K562 (cell line): ENCODE data around the gene BANP. TPM values are rescaled to one million over a fixed set of nuclear protein-coding genes. Genes with fewer than 3 reads are reported as not detected.

ENCODE experiments used
- ATAC-seq: fragments of 200-7000 bp; cut with Tn5 transposase; 3 replicates; pipeline ENCODE4 v1.9.1; 2020; ENCODE audit warnings: moderate library complexity
- BruUV-seq: library from RNA; stranded (reverse); fragments of 400-500 nt; replicated peaks from 2 replicates; lab custom pipeline; 2021; lab: Mats Ljungman, UMichigan
- CTCF ChIA-PET: fragments of 300-600 bp; formaldehyde crosslinking; extraction: SDS; loops from one replicate; lab custom pipeline; 2021; ENCODE audit warnings: low intra/inter-chr PET ratio; lab: Yijun Ruan, JAX
- POLR2A ChIA-PET: fragments of 300-600, 350-650 bp; sonication (Branson Sonifier 250); formaldehyde crosslinking; extraction: SDS; loops from one replicate; lab custom pipeline; 2021; ENCODE audit warnings: antibody characterized with exemption, inconsistent platforms; lab: Yijun Ruan, JAX
- DNase-seq, 4 experiments: peaks; one replicate each; pipeline versions ENCODE4 v3.0.0 to v3.0.0-alpha.2; 2011 to 2018; ENCODE audit warnings: low spot score in 3 of 4, mixed read lengths in 3 of 4; ENCODE audit errors: extremely low read depth in 1 of 4
- FAIRE-seq: peaks from 2 replicates; lab custom pipeline; 2011; peaks lifted over from hg19 to GRCh38; lab: Jason Lieb, UNC
- H2AFZ ChIP-seq: 2 replicates; pipeline ENCODE4 v1.6.0; 2011; ENCODE audit warnings: low read depth, low read length, control low read depth, inconsistent platforms
- H3K27ac ChIP-seq: fragments of 200-600 bp; 3 replicates; pipeline ENCODE4 v1.8.0; 2011; ENCODE audit warnings: low read depth, mild to moderate bottlenecking, control low read depth, inconsistent platforms, low read length, moderate library complexity, mixed read lengths; ENCODE audit errors: extremely low read depth
- H3K27me3 ChIP-seq, 2 experiments: fragments of 300-600 bp in 1 of 2; 2 replicates in 1 of 2; 3 replicates in 1 of 2; pipeline versions ENCODE4 v1.6.0 to v1.8.0; 2011; ENCODE audit warnings: inconsistent platforms in 2 of 2, low read length in 2 of 2, mild to moderate bottlenecking in 1 of 2, mixed read lengths in 1 of 2, moderate library complexity in 1 of 2; ENCODE audit not compliant: control insufficient read depth in 2 of 2, insufficient read depth in 2 of 2
- H3K36me3 ChIP-seq: fragments of 300-600 bp; 3 replicates; pipeline ENCODE4 v1.8.0; 2011; ENCODE audit warnings: mild to moderate bottlenecking, low read length, inconsistent platforms; ENCODE audit not compliant: control insufficient read depth, insufficient read depth
- H3K4me1 ChIP-seq, 2 experiments: fragments of 200-600 bp in 1 of 2; replicated peaks in 1 of 2; 2 replicates in 1 of 2; 3 replicates in 1 of 2; pipeline versions ENCODE4 v1.5.1 to v1.8.0; 2011; ENCODE audit warnings: inconsistent platforms in 2 of 2, low read length in 2 of 2, mild to moderate bottlenecking in 1 of 2, mixed read lengths in 1 of 2, moderate library complexity in 1 of 2; ENCODE audit not compliant: control insufficient read depth in 2 of 2, insufficient read depth in 2 of 2
- H3K4me2 ChIP-seq: 2 replicates; pipeline ENCODE4 v1.6.1; 2011; ENCODE audit warnings: low read length, control low read depth, inconsistent platforms, mixed read lengths; ENCODE audit not compliant: insufficient read depth
- H3K4me3 ChIP-seq: fragments of 200-600 bp; sonication (generic), shearing (Covaris generic); 2 replicates; pipeline ENCODE4 v1.5.1; 2016; ENCODE audit warnings: control low read depth, inconsistent platforms
- H3K79me2 ChIP-seq: fragments of 200-600 bp; 3 replicates; pipeline ENCODE4 v1.8.0; 2011; ENCODE audit warnings: low read length, inconsistent platforms; ENCODE audit not compliant: control insufficient read depth, insufficient read depth
- H3K9ac ChIP-seq, 2 experiments: 2 replicates each; pipeline versions ENCODE4 v1.6.0 to v1.6.1; 2011; ENCODE audit warnings: low read depth in 2 of 2, low read length in 2 of 2, control low read depth in 1 of 2, inconsistent platforms in 1 of 2, mild to moderate bottlenecking in 1 of 2, mixed read lengths in 1 of 2; ENCODE audit not compliant: insufficient read depth in 1 of 2
- H3K9me1 ChIP-seq: one replicate; pipeline ENCODE4 v1.6.0; 2011; ENCODE audit warnings: inconsistent platforms, mild to moderate bottlenecking, low read length, moderate library complexity; ENCODE audit not compliant: control insufficient read depth, insufficient read depth
- H3K9me3 ChIP-seq: replicated peaks from 2 replicates; pipeline ENCODE4 v1.5.1; 2011; ENCODE audit warnings: low read depth, low read length, inconsistent platforms; ENCODE audit not compliant: control insufficient read depth, insufficient read depth
- H4K20me1 ChIP-seq: replicated peaks from 2 replicates; pipeline ENCODE4 v1.6.1; 2011; ENCODE audit warnings: low read length, inconsistent platforms, mixed read lengths; ENCODE audit not compliant: control insufficient read depth, insufficient read depth
- ARID3B ChIP-seq: fragments of 250-450 bp; sonication (Bioruptor Pico); IDR thresholded peaks from 2 replicates; pipeline ENCODE4 v1.4.0; 2020; ENCODE audit warnings: borderline replicate concordance
- CCNT2 ChIP-seq: IDR thresholded peaks from 2 replicates; pipeline ENCODE4 v1.6.1; 2011; ENCODE audit warnings: borderline replicate concordance, low read depth, mild to moderate bottlenecking, moderate library complexity, mixed read lengths, low read length; ENCODE audit not compliant: insufficient read length; ENCODE audit errors: extremely low read depth
- CREB5 ChIP-seq: fragments of 250-450 bp; sonication (Bioruptor Pico); IDR thresholded peaks from 2 replicates; pipeline ENCODE4 v1.5.0; 2020; ENCODE audit warnings: mild to moderate bottlenecking
- MCM2 ChIP-seq: fragments of 450-650 bp; IDR thresholded peaks from 2 replicates; pipeline ENCODE4 v1.6.1; 2017; ENCODE audit warnings: low read depth, mild to moderate bottlenecking
- PRPF4 ChIP-seq: fragments of 200-400 bp; formaldehyde crosslinking; IDR thresholded peaks from one replicate; pipeline ENCODE4 v1.6.1; 2017; ENCODE audit warnings: low read length, low read depth, mild to moderate bottlenecking; ENCODE audit not compliant: insufficient read depth, poor library complexity, severe bottlenecking
- SRSF7 ChIP-seq: fragments of 200-400 bp; formaldehyde crosslinking; optimal IDR thresholded peaks from 2 replicates; pipeline ENCODE3; 2017; ENCODE audit warnings: mild to moderate bottlenecking, low read depth, low read length
- ZNF644 ChIP-seq: fragments of 200-800 bp; sonication (Bioruptor generic); IDR thresholded peaks from 2 replicates; pipeline ENCODE4 v1.6.1; 2016; ENCODE audit warnings: low read depth, missing genetic modification characterization, missing compliant biosample characterization
- WGBS: fragments of 100-300 bp; shearing (Covaris generic); methylation state at CpG from one replicate; pipeline ENCODE4 v1.1.6; 2016; ENCODE audit warnings: low coverage, mixed read lengths; ENCODE audit not compliant: insufficient coverage; ENCODE audit errors: missing lambda C conversion rate; 5-methylcytosine and 5-hydroxymethylcytosine counted together
- in situ Hi-C: fragments of 300-500 bp; cut with MboI; formaldehyde crosslinking; loops from 4 replicates; pipeline ENCODE4 v1.15.0; 2018; ENCODE audit warnings: inconsistent platforms, mixed read lengths
- intact Hi-C: fragments of 100-400 bp; cut with micrococcal nuclease; formaldehyde crosslinking; loops from 2 replicates; pipeline ENCODE4 v1.14.2; 2022
- polyA plus RNA-seq, 8 experiments: library from polyadenylated mRNA; depleted of rRNA in 4 of 8; stranded (reverse) in 5 of 8; unstranded in 3 of 8; fragments of >200 nt; fragmentation: Nextera tagmentation in 2 of 8; fragmentation: Illumina TruSeq in 1 of 8; extraction: Ambion mirVana in 2 of 8; extraction: Trizol in 1 of 8; gene quantifications; 2 replicates each; pipeline versions ENCODE4 v1.2.1 to v1.2.3, GENCODE V29; 2011 to 2014; ENCODE audit warnings: inconsistent platforms in 1 of 8, missing spikeins in 1 of 8
- total RNA-seq, 7 experiments: library from RNA; depleted of rRNA in 6 of 7; stranded (reverse); fragments of >200 nt in 6 of 7; fragmentation: Illumina TruSeq in 2 of 7; extraction: Trizol in 2 of 7; gene quantifications; 2 replicates each; pipeline versions ENCODE4 v1.2.1 to v1.2.3, GENCODE V29; 2011 to 2021; ENCODE audit warnings: low replicate concordance in 1 of 7

BANP gene
- total and polyA plus RNA-seq, 9 of the 15 experiments (the other 6 are each of a cell fraction or from before 2014, with no cell fraction given), result 4.6 to 22.1 (median 15.6) TPM

GRCh38 chr16:88064889-88065746, 113.9 kb downstream of the BANP start:
- Histone ChIP-seq H3K27ac (no peak overlapping the region), H3K4me1 (peaks cover 0 to 8% of the 10 kb centered on the region in 2 experiments; a peak in 2 of 5 replicates), H3K79me2 (no peaks in the 10 kb centered on the region), H3K9me3 (no peaks in the 10 kb centered on the region), H3K4me2 (no peak overlapping the region), H3K9ac (no peak overlapping the region)
- intact Hi-C loops, result no loop called here
- ATAC-seq (no peak), FAIRE-seq (no peak)
- ChIA-PET POLR2A (no interaction called here), CTCF (no interaction called here)
- no TSS peak for BruUV-seq
- TF ChIP-seq ZNF644 (tag), result no peak
- TF ChIP-seq SRSF7, result no peak
- no peak for TF ChIP-seq ARID3B (CRISPR knock-in tag)
- no peak for TF ChIP-seq MCM2
- TF ChIP-seq CREB5 (CRISPR knock-in tag), result no peak
- TF ChIP-seq PRPF4, result no peak
- TF ChIP-seq CCNT2, result no peak
- TF ChIP-seq, all 486 proteins: peak for 0
- no peak for DNase-seq
- H3K9me1 ChIP-seq, result peaks cover under 1% of the 10 kb centered on the region
- no peaks in the 10 kb centered on the region for H3K27me3 ChIP-seq
- in situ Hi-C loops, result no loop called here
- H3K4me3 ChIP-seq, result no peak overlapping the region
- H4K20me1 ChIP-seq, result 0 out of 2 replicates have a peak, but pooled peaks cover 6% of the 10 kb centered on the region
- H3K36me3 ChIP-seq, result peaks cover 9% of the 10 kb centered on the region; the same call in 2 of the 3 replicates
- 68% methylated on average over 16 of the region's 19 CpGs for WGBS
- H2AFZ ChIP-seq, result no peak overlapping the region
